GM19043 (cell line): ENCODE results near the gene KCNK15.

Source experiments
- ATAC-seq: cut with Tn5 transposase; IDR thresholded peaks from one replicate; pipeline ENCODE4 v1.9.1; 2021; ENCODE audit warnings: low read depth; ENCODE audit not compliant: unreplicated experiment

Gene KCNK15

DNA sequence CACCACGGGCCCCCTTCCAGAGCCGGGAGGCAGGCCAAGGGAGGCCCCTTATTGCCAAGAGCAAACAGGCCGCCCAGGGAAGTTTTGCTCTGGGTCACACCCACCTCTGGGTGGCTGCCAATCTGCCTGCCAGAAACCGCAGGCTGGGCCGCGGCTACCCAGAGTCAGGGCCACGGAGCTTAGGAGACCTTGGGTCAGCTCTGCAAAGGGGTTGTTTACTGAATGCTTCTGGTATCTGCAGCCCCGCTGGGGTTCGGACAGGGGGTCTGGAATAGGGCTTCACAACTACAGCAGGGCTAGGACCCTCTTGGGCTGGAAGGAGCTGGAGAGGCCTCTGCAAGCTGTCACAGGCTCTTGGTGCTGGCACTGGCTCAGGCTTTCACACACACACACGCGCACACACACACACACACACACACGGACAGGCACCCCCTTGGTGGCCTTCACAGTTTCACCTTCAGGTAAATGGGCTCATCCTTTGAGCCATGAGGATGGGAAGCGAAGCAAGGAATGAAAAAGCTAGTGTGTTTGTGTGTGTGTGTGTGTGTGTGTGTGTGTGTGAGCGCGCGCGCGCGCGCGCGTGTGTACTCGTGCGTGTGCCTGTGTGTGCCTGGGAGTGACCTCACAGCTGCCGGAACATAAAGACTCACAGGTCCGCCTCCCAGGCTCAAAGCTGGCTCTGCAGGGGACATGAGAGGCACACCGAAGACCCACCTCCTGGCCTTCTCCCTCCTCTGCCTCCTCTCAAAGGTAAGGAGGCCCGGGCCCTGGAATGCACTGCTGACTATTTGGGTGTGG is 30.8 kb upstream of the KCNK15 start, which contains the start of gene CCN5:
Gene CCN5, plus strand, starts transcription at position 669 of the 798 bp plus-strand sequence. Its CDS starts 22 bp downstream, at position 691.
- no peak for ATAC-seq

DNA sequence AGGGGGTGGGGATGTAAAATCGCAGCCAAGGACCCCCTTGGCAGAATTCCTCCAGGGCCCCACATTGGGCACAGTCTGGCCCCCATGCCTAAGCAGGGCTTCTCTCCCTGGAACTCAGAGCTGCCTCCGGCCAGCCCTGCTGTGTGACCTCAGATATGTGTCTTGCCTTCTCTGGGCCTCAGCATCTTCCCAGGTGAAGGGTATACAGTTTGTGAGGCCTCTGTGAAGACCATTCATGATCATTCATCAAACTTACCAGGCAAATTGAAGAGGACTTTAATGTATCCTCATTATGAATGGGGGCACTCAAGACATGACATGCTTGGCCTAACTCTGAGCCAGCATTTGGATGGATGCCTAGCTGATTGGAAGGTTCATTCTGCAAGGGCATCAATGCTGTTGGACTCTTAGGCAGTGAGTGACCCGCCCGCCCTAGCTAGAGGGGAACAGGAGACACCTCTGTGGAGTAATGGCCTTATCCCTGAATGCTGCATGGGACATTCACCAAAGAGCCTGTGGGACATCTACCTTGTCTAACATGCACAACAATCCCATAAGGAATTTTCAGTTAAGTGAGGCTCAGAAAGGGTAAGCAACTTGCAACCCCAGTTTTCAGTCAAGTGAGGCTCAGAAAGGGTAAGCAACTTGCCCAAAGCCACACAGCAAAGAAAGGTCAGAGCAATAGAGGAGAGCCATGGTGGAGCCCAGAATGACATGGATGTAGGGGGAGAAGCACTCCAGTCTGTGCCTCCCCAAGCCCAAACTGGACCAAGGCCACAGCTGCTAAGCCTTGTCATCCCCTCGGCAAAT is 30.0 kb upstream of the KCNK15 start:
- no peak for ATAC-seq

DNA sequence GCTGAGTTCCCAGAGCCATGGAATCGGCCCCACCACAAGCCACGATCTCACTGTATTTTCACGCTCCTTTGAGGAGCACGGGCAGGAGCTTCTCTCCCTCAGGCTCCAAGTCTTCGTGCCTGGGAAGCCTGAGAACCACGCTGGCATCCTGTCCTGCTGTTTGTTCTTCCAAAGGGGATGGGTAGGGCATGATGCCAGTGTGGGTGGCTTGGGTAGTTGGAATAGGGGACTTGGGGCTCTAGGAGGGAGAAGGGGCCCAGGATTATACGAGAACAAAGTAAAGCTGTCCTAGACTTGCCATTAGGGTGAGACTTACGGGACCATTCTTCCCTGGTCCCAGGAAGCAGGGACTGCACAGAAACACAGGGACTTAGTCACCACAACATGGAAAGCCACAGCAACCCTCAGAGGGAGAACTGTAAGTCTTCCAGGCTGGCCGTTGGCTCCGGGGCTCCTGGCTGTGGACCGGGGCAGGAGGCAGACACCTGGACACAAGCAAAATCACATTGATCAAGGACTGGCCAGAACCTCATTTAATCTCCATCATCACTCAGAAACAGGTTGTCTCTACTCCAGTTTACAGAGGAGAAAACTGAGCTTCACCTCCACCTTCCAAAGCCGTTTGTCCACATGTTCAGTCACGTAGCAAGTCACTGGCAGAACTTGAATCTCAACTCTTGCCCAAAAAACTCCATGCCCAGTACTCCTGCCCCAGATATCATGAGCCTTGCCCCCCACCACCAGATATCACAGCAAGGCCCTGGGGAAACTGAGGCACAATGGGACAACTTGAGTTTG is 29.2 kb upstream of the KCNK15 start:
- no peak for ATAC-seq

DNA sequence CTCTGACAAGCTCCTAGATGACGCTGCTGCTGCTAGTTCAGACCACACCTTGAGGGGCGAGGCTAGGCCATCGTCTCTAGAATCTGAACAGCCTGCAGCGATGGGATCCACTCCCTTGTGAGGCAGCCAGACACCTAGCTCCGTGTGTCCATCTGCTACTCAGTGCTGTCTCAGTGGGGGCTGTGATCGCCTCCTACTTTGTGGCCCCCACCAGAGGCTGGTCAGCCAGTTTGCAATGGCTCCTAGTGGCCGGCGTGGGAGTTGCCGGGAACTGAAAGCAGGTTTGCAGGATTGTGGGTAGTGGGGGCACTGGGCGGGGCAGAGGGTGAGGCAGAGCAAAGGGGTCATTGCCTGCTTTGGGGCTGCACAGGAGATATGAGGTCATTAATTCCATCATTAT is 27.7 kb upstream of the KCNK15 start:
- ATAC-seq = no peak

DNA sequence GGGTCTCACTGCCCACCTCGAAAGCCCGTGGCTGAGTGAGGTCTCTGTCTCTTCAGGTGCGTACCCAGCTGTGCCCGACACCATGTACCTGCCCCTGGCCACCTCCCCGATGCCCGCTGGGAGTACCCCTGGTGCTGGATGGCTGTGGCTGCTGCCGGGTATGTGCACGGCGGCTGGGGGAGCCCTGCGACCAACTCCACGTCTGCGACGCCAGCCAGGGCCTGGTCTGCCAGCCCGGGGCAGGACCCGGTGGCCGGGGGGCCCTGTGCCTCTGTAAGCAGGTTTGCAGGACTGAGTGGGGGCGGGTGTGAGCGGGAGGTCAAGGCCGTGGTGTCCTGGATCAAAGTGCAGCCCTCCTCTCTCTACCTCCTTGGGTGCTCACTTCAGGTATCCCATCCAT is 25.8 kb upstream of the KCNK15 start:
- ATAC-seq = no peak

DNA sequence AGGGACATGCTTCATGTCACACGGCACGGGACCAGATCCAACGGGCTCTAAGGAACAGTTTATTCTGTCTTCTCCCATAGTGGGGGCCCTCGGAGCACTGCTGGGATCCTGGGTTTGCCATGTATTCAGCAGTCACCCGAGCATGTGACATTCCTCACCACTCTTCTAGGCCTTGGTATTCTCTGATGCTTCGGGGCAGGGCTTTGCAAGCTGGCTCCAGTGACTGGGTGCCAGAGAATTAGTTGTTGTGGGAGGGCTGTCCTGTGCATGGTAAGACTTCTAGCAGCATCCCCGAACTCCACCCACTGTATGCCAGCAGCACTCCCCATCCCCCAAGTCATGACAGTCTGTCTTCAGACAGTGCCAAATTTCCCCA is 25.1 kb upstream of the KCNK15 start:
- no peak for ATAC-seq

DNA sequence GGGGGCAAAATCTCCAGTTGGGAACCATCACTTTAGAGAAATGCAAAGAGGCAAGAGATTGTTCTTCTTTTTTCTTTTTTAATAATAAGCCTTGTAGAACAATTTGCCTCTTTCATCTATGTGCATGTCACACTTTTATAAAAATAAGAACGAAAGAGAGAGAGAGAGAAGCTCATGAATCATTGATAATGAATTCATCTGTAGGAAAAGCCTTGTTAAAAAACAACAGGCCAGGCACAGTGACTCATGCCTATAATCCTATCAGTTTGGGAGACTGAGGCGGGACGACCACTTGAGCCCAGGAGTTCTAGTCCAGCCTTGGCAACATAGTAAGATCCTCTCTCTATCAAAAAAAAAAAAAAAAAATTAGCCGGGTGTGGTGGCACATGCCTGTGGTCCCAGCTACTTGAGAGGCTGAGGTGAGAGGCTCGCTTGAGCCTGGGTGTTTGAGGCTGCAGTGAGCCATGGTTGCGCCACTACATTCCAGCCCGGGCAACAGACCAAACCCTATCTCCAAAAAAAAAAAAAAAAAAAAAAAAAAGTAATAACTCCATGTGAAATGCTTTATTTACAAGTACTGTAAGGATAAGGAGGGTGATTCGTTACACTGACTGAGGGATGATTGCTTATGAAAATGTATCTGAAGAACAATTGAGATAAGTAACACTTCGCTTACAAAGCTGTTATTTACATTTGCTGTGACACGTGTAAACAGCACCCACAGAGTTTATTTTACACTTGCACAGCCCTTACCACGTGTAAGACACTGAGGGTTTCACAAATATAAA is 24.5 kb upstream of the KCNK15 start:
- no peak for ATAC-seq

DNA sequence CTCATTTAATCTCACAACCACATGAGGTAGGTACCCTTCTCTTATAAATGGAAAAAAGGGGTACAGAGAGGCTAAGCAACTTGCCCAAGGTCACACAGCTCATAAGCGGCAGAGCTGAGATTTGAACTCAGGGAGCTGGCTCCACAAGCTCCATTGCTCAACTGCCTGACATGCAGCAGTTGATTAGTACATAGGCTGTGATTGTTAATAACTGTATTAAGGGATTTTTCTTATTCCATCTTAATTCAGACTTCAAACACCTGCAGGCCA is 23.9 kb upstream of the KCNK15 start:
- no peak for ATAC-seq

DNA sequence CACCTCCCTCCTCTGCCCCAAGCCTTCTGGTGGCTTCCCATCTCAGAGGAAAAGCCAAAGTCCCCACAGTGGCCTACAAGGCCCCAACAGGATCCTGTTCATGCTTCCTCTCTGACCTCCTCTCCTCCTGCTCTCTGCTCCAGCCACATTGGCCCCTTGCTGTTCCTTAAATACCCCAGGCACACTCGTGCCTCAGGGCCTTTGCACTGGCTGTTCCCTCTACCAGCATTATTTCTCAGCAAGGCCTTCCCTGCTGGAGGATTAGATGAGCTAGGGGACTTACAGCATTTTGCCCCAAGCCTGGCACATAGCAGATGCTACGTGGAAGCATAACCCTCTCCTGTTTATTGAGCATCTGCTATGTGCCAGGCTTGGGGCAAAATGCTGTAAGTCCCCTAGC is 22.7 kb upstream of the KCNK15 start:
- no peak for ATAC-seq

DNA sequence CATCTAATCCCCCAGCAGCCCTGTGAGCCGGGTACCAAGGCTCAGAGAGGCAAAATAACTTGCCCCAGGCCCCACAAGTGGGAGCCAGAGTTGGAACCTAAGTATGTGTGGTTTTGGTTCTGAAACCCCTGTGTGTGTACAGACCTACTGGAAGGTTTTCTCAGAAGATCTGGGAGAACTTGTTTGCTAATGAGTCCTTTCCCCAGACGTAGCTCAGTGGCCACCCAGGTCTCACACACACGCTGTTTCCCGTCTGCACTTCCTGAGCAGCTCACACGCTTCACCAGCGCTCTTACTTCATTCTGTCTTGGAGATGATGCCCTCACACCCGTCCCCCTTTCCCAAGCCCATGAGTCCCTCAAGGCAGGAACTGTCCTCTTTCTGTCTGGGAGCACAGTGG is 22.3 kb upstream of the KCNK15 start:
- no peak for ATAC-seq

DNA sequence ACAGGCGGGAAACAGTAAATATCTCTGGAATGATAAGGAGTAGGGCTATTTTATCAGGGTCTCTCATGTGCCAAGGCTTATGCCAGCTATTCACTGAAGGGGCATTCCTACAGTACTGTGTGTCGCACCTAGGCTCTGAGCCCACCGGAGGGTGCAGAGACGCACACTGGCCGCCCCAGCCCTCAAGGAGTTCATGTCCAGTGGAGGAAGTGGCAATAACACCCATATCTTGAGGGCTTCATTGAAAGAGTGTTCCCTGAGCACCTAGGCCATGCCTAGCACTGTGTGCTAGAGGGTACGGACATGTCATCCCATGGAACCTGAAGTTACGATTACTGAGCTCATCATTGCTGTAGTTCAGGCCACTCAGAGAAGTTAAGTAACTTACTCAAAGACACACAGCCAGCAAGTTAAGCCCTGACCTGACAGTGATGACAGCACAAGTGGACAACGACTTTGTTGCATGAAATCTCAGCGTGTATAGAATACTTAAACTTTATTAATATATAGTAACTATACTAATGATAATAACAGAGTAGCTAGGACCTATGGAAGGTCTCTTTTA is 21.8 kb upstream of the KCNK15 start:
- no peak for ATAC-seq

DNA sequence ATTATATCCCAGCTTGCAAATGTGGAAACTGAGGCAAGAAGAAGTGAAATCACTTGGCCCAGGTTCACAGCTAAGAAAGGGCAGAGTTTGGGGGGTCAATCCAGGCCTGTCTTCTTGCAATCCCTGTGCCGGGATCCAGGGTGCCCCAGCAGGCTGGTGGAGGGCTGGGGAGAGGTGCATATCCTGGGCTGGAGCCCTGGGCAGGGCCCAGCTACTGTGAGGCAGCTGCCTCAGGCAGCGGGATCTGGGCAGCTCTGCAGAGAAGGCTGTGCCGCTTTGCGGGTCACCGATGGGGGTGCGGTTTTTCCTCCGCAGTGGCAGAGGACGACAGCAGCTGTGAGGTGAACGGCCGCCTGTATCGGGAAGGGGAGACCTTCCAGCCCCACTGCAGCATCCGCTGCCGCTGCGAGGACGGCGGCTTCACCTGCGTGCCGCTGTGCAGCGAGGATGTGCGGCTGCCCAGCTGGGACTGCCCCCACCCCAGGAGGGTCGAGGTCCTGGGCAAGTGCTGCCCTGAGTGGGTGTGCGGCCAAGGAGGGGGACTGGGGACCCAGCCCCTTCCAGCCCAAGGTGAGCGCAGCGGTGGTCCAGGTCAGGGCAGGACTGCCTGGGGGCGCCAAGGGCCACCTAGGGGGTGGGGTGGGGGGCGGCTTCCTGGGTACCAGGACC is 21.1 kb upstream of the KCNK15 start:
- no peak for ATAC-seq

DNA sequence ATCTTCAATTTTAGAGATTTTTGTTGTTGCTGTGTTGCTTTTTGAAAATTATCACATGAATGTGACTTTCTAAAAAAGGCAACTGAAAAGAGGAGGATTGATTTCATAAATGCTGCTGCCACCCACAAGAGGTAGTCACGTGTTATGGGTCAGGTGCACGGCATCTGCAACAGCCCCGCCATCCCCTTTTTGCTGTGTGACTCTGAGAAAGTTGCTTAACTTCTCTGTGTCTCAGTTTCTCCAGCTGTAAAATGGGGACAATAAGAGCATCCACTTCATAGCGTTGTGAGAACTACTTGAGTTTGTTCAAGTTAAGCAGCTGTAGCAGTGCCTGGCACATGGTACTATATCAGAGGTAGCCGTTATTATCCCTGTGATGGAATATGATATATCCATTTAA is 19.8 kb upstream of the KCNK15 start:
- no peak for ATAC-seq

DNA sequence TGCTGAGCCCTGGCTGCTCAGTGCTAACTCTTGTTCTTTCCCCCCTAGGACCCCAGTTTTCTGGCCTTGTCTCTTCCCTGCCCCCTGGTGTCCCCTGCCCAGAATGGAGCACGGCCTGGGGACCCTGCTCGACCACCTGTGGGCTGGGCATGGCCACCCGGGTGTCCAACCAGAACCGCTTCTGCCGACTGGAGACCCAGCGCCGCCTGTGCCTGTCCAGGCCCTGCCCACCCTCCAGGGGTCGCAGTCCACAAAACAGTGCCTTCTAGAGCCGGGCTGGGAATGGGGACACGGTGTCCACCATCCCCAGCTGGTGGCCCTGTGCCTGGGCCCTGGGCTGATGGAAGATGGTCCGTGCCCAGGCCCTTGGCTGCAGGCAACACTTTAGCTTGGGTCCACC is 18.6 kb upstream of the KCNK15 start:
- no peak for ATAC-seq

DNA sequence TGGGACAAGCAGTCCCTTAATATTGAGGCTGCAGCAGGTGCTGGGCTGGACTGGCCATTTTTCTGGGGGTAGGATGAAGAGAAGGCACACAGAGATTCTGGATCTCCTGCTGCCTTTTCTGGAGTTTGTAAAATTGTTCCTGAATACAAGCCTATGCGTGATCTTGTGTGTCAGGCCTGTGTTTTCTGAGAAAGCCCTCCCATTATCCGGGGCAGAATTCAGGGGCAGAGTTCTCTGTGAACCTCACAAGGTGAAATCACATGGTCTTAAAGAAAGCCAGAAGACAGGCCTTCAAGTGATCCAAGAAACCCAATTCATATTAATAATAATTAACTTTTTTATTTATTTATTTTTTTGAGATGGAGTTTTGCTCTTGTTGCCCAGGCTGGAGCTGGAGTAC is 18.0 kb upstream of the KCNK15 start:
- no peak for ATAC-seq

DNA sequence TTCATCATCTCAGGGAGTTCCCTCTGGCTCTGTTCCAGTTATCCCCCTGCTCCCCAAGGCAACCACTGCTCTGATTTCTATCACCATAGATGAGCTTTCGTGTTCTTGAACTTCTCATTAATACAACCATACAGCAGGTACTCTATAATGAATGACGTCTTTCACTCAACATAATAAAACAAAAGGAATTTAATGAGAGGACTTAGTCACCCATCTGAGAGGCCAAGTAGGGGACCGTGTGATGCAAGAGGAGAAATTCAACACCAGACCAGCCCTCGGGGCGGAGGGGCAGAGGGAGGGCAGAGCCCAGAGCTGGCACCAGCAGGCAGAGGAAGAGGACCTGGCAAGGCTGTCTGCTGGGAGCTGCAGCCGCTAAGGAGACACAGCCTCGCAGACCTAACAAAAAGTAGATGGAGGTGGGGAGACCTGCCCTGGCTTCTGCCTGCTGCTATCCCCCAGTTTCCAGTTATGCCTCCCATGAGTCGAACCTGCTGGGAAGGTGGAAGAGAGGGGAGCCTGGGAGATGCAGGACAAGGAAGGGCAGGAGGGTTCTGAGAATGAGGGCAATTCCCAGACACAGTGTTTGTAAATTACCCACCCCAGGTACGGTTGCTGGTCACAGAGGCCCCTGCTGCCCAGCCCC is 16.7 kb upstream of the KCNK15 start:
- ATAC-seq = no peak

DNA sequence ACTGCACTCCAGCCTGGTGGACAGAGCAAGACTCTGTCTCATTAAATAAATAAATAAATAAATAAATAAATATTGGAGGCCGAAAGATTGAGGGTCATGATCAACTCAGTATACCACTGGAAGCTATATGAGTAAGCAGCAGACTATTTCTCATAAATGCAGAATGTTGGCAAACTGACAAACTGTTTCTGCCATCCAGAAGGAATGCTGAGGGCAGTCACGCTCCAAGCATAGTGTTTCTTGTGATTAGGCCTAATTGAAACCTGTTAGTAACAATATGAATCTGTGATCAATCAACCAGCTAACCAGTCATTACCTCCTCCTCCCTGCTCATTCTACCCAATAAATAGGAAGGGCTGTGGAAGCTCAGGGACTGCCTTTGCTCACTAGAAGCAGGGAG is 15.2 kb upstream of the KCNK15 start:
- no peak for ATAC-seq

DNA sequence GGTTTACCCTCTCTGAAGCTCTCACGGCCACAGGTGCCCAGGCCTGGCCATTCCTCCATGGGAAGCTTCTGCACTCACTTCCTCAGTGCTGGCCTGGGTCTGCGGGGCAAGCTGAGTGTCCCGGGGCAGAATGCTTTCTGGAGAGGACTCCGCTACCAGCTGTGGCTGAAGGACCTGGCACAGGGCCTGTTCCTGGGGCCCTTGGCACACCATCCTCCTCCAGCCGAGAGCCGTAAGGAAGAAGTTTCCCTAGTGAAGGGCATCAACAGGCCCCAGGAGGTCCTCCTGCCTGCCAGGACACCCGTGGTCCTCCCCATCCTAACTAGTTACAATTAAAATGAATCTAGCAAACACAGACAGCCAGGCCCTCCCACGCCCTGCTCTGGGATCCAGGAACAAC is 14.0 kb upstream of the KCNK15 start:
- ATAC-seq = no peak

DNA sequence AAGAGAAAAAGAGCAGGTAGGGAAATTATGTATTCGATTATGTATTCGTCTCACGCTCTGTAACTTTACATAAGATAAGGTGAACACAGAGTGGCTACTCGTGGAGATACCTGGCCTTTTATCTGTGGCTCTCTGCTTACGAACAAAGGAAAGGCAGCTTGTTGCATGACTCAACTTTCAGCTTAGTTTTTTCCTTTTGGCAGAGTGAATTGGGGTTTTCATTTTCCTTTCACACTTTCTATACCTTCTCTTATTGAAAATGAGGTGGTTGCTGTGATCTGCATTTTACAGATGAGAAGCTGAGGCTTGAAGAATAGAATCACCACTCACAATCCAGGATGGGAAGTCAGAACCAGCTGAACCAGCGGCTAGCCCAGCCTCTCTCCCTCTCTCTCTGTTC is 13.3 kb upstream of the KCNK15 start:
- no peak for ATAC-seq
